K562 (cell line): ENCODE data around the gene NHS.

ENCODE experiments used
- JUN ChIP-seq, 2 experiments: sonication (generic) in 1 of 2; formaldehyde crosslinking in 1 of 2; IDR thresholded peaks; 2 replicates each; pipeline versions ENCODE4 v1.6.1 to v1.8.0; 2012 to 2022; ENCODE audit warnings: borderline replicate concordance in 2 of 2, mild to moderate bottlenecking in 2 of 2, improper control_type of control experiment in 1 of 2, low read depth in 1 of 2, low read length in 1 of 2, missing genetic modification reagents in 1 of 2
- NRF1 ChIP-seq, 2 experiments: fragments of 450-650 bp; IDR thresholded peaks in 1 of 2; conservative IDR thresholded peaks in 1 of 2; 2 replicates each; pipeline ENCODE4 v1.6.1; 2014; ENCODE audit warnings: mild to moderate bottlenecking in 2 of 2
- POLR2A ChIP-seq: fragments of 450-650 bp; conservative IDR thresholded peaks from 2 replicates; pipeline ENCODE4 v1.6.1; 2016
- SMC3 ChIP-seq: conservative IDR thresholded peaks from 2 replicates; pipeline ENCODE4 v1.6.1; 2011; ENCODE audit warnings: low read depth, low read length, improper control_type of control experiment; ENCODE audit not compliant: insufficient read depth
- USF1 ChIP-seq: sonication (generic); formaldehyde crosslinking; IDR thresholded peaks from 2 replicates; pipeline ENCODE4 v1.9.0; 2022; ENCODE audit warnings: mild to moderate bottlenecking, missing genetic modification reagents
- YY1 ChIP-seq, 3 experiments: IDR thresholded peaks; 2 replicates each; pipeline ENCODE4 v1.6.1; 2011; ENCODE audit warnings: low read length in 2 of 3, mild to moderate bottlenecking in 2 of 3, moderate library complexity in 2 of 3, borderline replicate concordance in 1 of 3, control low read depth in 1 of 3, low read depth in 1 of 3; ENCODE audit not compliant: insufficient read depth in 3 of 3, insufficient replicate concordance in 2 of 3, control insufficient read depth in 1 of 3, insufficient read length in 1 of 3; ENCODE audit errors: extremely low read depth in 1 of 3
- ZBTB26 ChIP-seq: fragments of 450-650 bp; formaldehyde crosslinking; IDR thresholded peaks from 2 replicates; pipeline ENCODE4 v1.4.0; 2022; ENCODE audit warnings: missing genetic modification characterization
- ZNF76 ChIP-seq: fragments of 250-450 bp; sonication (Bioruptor Pico); IDR thresholded peaks from 2 replicates; pipeline ENCODE4 v1.4.0; 2020; ENCODE audit warnings: mild to moderate bottlenecking, moderate library complexity, borderline replicate concordance
- ZNF780A ChIP-seq: fragments of 250-450 bp; sonication (Bioruptor Pico); IDR thresholded peaks from 2 replicates; pipeline ENCODE4 v1.5.0; 2021; ENCODE audit warnings: mild to moderate bottlenecking
- TF ChIP-seq, protein P1 (sequence below): fragments of 450-650 bp; formaldehyde crosslinking; IDR thresholded peaks from 2 replicates; pipeline ENCODE4 v1.4.0; 2020; ENCODE audit warnings: mild to moderate bottlenecking, mixed read lengths

- TF ChIP-seq USF1 (no peak), JUN (IDR thresholded peaks at IDR 0.05; ENCODE audit: borderline replicate concordance, low read depth, low read length) (no peak), JUN (CRISPR knock-in tag; IDR thresholded peaks at IDR 0.05; ENCODE audit: borderline replicate concordance) (no peak), ZBTB26 (CRISPR knock-in tag) (no peak), SMC3 (no peak), ZNF76 (no peak), NRF1 (conservative IDR thresholded peaks at IDR 0.05 in 1 of 2, IDR thresholded peaks at IDR 0.05 in 1 of 2) (no peak), YY1 (IDR thresholded peaks at IDR 0.05; ENCODE audit: borderline replicate concordance in 1 of 3, control insufficient read depth in 1 of 3, extremely low read depth in 1 of 3, insufficient read depth in 3 of 3, insufficient read length in 1 of 3, insufficient replicate concordance in 2 of 3, low read depth in 1 of 3, low read length in 2 of 3) (no peak), POLR2A (no peak), ZNF780A (no peak)
- TF ChIP-seq, protein P1, sequence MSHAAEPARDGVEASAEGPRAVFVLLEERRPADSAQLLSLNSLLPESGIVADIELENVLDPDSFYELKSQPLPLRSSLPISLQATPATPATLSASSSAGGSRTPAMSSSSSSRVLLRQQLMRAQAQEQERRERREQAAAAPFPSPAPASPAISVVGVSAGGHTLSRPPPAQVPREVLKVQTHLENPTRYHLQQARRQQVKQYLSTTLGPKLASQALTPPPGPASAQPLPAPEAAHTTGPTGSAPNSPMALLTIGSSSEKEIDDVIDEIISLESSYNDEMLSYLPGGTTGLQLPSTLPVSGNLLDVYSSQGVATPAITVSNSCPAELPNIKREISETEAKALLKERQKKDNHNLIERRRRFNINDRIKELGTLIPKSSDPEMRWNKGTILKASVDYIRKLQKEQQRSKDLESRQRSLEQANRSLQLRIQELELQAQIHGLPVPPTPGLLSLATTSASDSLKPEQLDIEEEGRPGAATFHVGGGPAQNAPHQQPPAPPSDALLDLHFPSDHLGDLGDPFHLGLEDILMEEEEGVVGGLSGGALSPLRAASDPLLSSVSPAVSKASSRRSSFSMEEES: no peak
Measured at GRCh38 chrX:17737710-17737985, 362.6 kb downstream of the NHS start.
